ENCODE results near the gene QRFP. TPM values are rescaled to one million over a fixed set of nuclear protein-coding genes. Genes with fewer than 3 reads are reported as not detected.

Gene QRFP
- total RNA-seq, 1 experiment from 2014 or later: not detected

- H3K4me2 ChIP-seq (ENCODE audit: insufficient read depth, insufficient read length, low read length): no peak overlapping the region
- Mint-ChIP-seq H3K4me3 (no peak overlapping the region), H3K27ac (peak overlapping the region in 2 of 3 experiments; percentile 14 to 74; a peak in 2 of 7 replicates), H3K9me3 (no peaks in the 10 kb centered on the region), H3K4me1 (peaks cover 0 to 19% of the 10 kb centered on the region in 2 experiments; a peak in 2 of 4 replicates), H3K36me3 (ENCODE audit: insufficient read depth in 1 of 3, low read depth in 3 of 3) (no peaks in the 10 kb centered on the region; a peak in 1 of 7 replicates), H3K27me3 (ENCODE audit: low read depth) (peaks cover 3% of the 10 kb centered on the region; the same call in 1 of the 2 replicates)
- H4K5ac ChIP-seq (ENCODE audit: insufficient read length, low read depth, low read length): no peak overlapping the region
- no peak overlapping the region for H3K23ac ChIP-seq (ENCODE audit: insufficient read length, low read depth, low read length)
- H2BK12ac ChIP-seq (ENCODE audit: insufficient read length, low read depth, low read length): no peak overlapping the region
- no peak overlapping the region for H2AK5ac ChIP-seq (ENCODE audit: insufficient read length, low read length)
- H2BK15ac ChIP-seq (ENCODE audit: low read depth, low read length): no peak overlapping the region
- no peaks in the 10 kb centered on the region for H3K23me2 ChIP-seq (ENCODE audit: insufficient read length, low read depth, low read length, poor library complexity, severe bottlenecking)
- H4K8ac ChIP-seq (replicated peaks; ENCODE audit: insufficient read length, low read depth, low read length): no peak overlapping the region
- H2BK120ac ChIP-seq (ENCODE audit: low read depth, low read length, poor library complexity, severe bottlenecking): no peak overlapping the region
- H2BK5ac ChIP-seq (ENCODE audit: insufficient read length, low read length): no peak overlapping the region
- no peak overlapping the region for H3K14ac ChIP-seq (ENCODE audit: insufficient read depth, low read length)
- H3K27me3 ChIP-seq (ENCODE audit: insufficient read depth, low read length): no peaks in the 10 kb centered on the region
- H3K27ac ChIP-seq (ENCODE audit: insufficient read length, low read depth, low read length): no peak overlapping the region
- no peaks in the 10 kb centered on the region for H4K20me1 ChIP-seq (ENCODE audit: control insufficient read depth, insufficient read depth, insufficient read length)
- H2BK20ac ChIP-seq (ENCODE audit: low read depth, low read length, poor library complexity, severe bottlenecking): no peak overlapping the region
- H3K4me1 ChIP-seq (ENCODE audit: insufficient read depth, low read length): no peaks in the 10 kb centered on the region
- H3K9ac ChIP-seq (ENCODE audit: extremely low read depth, insufficient read length, low read length): no peak overlapping the region
- TF ChIP-seq CTCF (conservative IDR thresholded peaks at IDR 0.05): no peak
- H3K9me3 ChIP-seq (ENCODE audit: control insufficient read depth, low read depth, low read length): no peaks in the 10 kb centered on the region
- H3T11ph ChIP-seq (ENCODE audit: low read length): no peak overlapping the region
- H3K4ac ChIP-seq (ENCODE audit: low read depth, low read length): no peak overlapping the region
- no peaks in the 10 kb centered on the region for H3K79me1 ChIP-seq (ENCODE audit: insufficient read depth, low read depth, low read length, poor library complexity, severe bottlenecking)
- H3K18ac ChIP-seq (ENCODE audit: insufficient read length, low read depth, low read length): no peak overlapping the region
- no peak overlapping the region for H3K56ac ChIP-seq (ENCODE audit: insufficient read length, low read depth, low read length)
- no peak for DNase-seq
- no peaks in the 10 kb centered on the region for H3K79me2 ChIP-seq (ENCODE audit: insufficient read depth, low read length)
- WGBS (ENCODE audit: extremely low coverage, insufficient read length, low lambda C conversion rate): no CpG with 5 or more reads among the region's 25 CpGs
- H2AFZ ChIP-seq (ENCODE audit: low read length): no peak overlapping the region
- H4K91ac ChIP-seq (ENCODE audit: insufficient read length, low read depth, low read length): no peak overlapping the region
Measured at GRCh38 chr9:130903194-130904069, 6.8 kb upstream of the QRFP start.
